ENCODE measurements around the gene RNPEP. TPM values are rescaled to one million over a fixed set of nuclear protein-coding genes. Genes with fewer than 3 reads are reported as not detected.

The RNPEP gene
- total and polyA plus RNA-seq, 2 of the 8 experiments (the other 6 are each of a cell fraction or from before 2014, with no cell fraction given), result 34.1 to 51.1 TPM

DNA sequence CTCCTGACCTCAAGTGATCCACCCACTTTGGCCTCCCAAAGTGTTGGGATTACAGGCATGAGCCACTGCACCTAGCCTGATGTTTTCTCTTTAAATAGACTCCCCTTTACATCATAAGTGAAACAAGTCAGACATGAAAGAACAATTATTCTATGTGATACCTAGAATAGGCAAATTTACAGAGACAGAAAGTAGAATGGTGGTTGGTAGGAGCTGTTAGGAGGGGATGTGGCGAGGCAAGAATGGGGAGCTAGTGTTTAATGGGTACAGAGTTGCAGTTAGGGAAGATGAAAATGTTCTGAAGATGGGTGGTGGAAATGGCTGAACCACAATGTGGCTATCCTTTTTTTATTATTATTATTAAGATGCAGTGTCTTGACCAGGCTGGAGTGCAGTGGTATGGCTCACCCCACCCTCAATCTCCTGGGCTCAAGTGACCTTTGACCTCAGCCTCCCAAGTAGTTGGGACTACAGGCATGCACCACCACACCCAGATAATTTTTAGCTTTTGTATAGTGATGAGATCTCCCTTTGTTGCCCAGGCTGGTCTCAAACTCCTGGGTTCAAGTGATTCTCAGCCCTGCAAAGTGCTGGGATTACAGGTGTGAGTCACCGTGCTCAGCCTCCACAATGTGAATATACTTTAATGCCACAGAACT is 56.4 kb downstream of the RNPEP start:
- no peak overlapping the region for H3K4me3 ChIP-seq (ENCODE audit: extremely low read depth in 1 of 4, insufficient read depth in 2 of 4, low read depth in 3 of 4, low read length in 4 of 4)
- no peaks in the 10 kb centered on the region for H3K36me3 ChIP-seq (ENCODE audit: control insufficient read depth in 2 of 4, insufficient read depth in 4 of 4, low read length in 3 of 4)
- H3K79me1 ChIP-seq (ENCODE audit: low read depth, low read length), result no peaks in the 10 kb centered on the region
- DNase-seq (ENCODE audit: low read depth in 1 of 2, low spot score in 2 of 2) (no peak), FAIRE-seq (no peak)
- H2BK12ac ChIP-seq (ENCODE audit: low read depth, low read length), result no peak overlapping the region
- no peak overlapping the region for H3K27ac ChIP-seq (ENCODE audit: low read depth, low read length)
- ChIA-PET POLR2A (ENCODE audit: partially characterized antibody) (interaction anchor here (1.0 to 1.4 kb wide), 2 partner anchors 23 to 29 kb away, joined by 3 to 5 read pairs; partner anchors contain the start of gene ELF3), CTCF (ENCODE audit: partially characterized antibody) (interaction anchor here (0.7 to 1.6 kb wide), 7 partner anchors 10 to 60 kb away, joined by 3 to 7 read pairs (median 3); partner anchors contain the start of gene ELF3)
- no peak overlapping the region for H3K14ac ChIP-seq (ENCODE audit: insufficient read length)
- no peak overlapping the region for H3K4ac ChIP-seq (replicated peaks; ENCODE audit: insufficient read length, low read depth, low read length)
- H4K20me1 ChIP-seq (replicated peaks in 1 of 2; ENCODE audit: control insufficient read depth in 1 of 2, insufficient read depth in 2 of 2, low read length in 2 of 2), result no peaks in the 10 kb centered on the region
- H4K8ac ChIP-seq (ENCODE audit: extremely low read depth, insufficient read depth, low read length), result no peak overlapping the region
- H3K18ac ChIP-seq (ENCODE audit: extremely low read depth, low read length), result no peak overlapping the region
- H2BK20ac ChIP-seq (ENCODE audit: low read length), result no peak overlapping the region
- peaks cover 0 to 9% (median under 1%) of the 10 kb centered on the region in 4 experiments; a peak in 3 of 7 replicates for H3K4me1 ChIP-seq (replicated peaks in 1 of 4; ENCODE audit: control insufficient read depth in 3 of 4, insufficient read depth in 4 of 4, low read length in 3 of 4)
- WGBS, 2 experiments (ENCODE audit: extremely low coverage in 1 of 2, insufficient coverage in 1 of 2, insufficient read length in 1 of 2, insufficient replicate concordance in 2 of 2, low coverage in 1 of 2, low lambda C conversion rate in 2 of 2, missing lambda C conversion rate in 1 of 2), result 93% methylated on average over 2 of the region's 2 CpGs; no CpG with 5 or more reads in 1 of the 2 experiments
- no peak overlapping the region for H3K9ac ChIP-seq (replicated peaks in 1 of 4; ENCODE audit: extremely low read depth in 1 of 4, low read depth in 3 of 4, low read length in 3 of 4)
- H3K4me2 ChIP-seq (ENCODE audit: insufficient read depth in 1 of 2, low read depth in 2 of 2, low read length in 2 of 2), result no peak overlapping the region
- no peak overlapping the region for H4K91ac ChIP-seq (replicated peaks; ENCODE audit: insufficient read length, low read length)
- no peaks in the 10 kb centered on the region; the same call in 1 of the 2 replicates for H3K23me2 ChIP-seq (ENCODE audit: low read depth, low read length)
- H2BK15ac ChIP-seq (ENCODE audit: low read length), result no peak overlapping the region
- no peak overlapping the region for H2AFZ ChIP-seq (ENCODE audit: low read length)
- no peaks in the 10 kb centered on the region for H3K9me3 ChIP-seq (ENCODE audit: insufficient read depth in 2 of 2, low read depth in 1 of 2, low read length in 1 of 2)
- no peaks in the 10 kb centered on the region for H3K79me2 ChIP-seq (ENCODE audit: control insufficient read depth in 1 of 2, insufficient read depth in 2 of 2, low read length in 2 of 2)
- H2BK5ac ChIP-seq (ENCODE audit: low read depth, low read length), result no peak overlapping the region
- H3K56ac ChIP-seq (replicated peaks; ENCODE audit: insufficient read length, low read depth, low read length), result no peak overlapping the region
- no peak overlapping the region for H2BK120ac ChIP-seq (replicated peaks; ENCODE audit: low read depth, low read length)
- no peak overlapping the region for H2AK5ac ChIP-seq (ENCODE audit: low read depth, low read length)
- H3K27me3 ChIP-seq (replicated peaks in 1 of 4; ENCODE audit: control insufficient read depth in 3 of 4, extremely low read depth in 1 of 4, insufficient read depth in 3 of 4, low read length in 3 of 4), result no peaks in the 10 kb centered on the region
- H3K23ac ChIP-seq (ENCODE audit: insufficient read length), result no peak overlapping the region
- H4K5ac ChIP-seq (ENCODE audit: insufficient read length, low read depth, low read length), result no peak overlapping the region
- no peak for TF ChIP-seq CHD2 (IDR thresholded peaks at IDR 0.05; ENCODE audit: low read length)
- TF ChIP-seq POU5F1 (IDR thresholded peaks at IDR 0.05; ENCODE audit: low read depth, low read length), result no peak
- no peak for TF ChIP-seq HDAC6 (IDR thresholded peaks at IDR 0.05; ENCODE audit: low read depth, low read length)
- no peak for TF ChIP-seq SAP30 (IDR thresholded peaks at IDR 0.05; ENCODE audit: insufficient read depth, insufficient replicate concordance, low read length)
- no peak for TF ChIP-seq EZH2 (IDR thresholded peaks at IDR 0.05; ENCODE audit: low read depth, low read length, severe bottlenecking)
- TF ChIP-seq PHF8 (conservative IDR thresholded peaks at IDR 0.05; ENCODE audit: low read depth, low read length), result no peak
- TF ChIP-seq FOSL1 (IDR thresholded peaks at IDR 0.05; ENCODE audit: insufficient read depth, low read depth, low read length), result no peak
- TF ChIP-seq KDM5A (IDR thresholded peaks at IDR 0.05; ENCODE audit: low read length), result no peak
- TF ChIP-seq TEAD4 (IDR thresholded peaks at IDR 0.05; ENCODE audit: low read depth, low read length), result no peak
- no peak for TF ChIP-seq ZNF274 (IDR thresholded peaks at IDR 0.05; ENCODE audit: borderline replicate concordance, extremely low read depth, low read length)
- TF ChIP-seq RBBP5 (IDR thresholded peaks at IDR 0.05; ENCODE audit: borderline replicate concordance, low read depth, low read length), result no peak
- TF ChIP-seq TAF7 (optimal IDR thresholded peaks at IDR 0.05; ENCODE audit: borderline replicate concordance, low read depth, low read length), result no peak
- no peak for TF ChIP-seq MAFK (IDR thresholded peaks at IDR 0.05; ENCODE audit: low read depth, low read length)
